Measurements from ENCODE around the gene TFDP2. TPM values are rescaled to one million over a fixed set of nuclear protein-coding genes. Genes with fewer than 3 reads are reported as not detected.
A peak's percentile ranks its signal among the peaks of the same experiment; 100 is the strongest.

TFDP2 gene
- total and polyA plus RNA-seq, 9 of the 15 experiments (the other 6 are each of a cell fraction or from before 2014, with no cell fraction given) = 95.6 to 179 (median 126) TPM

DNA sequence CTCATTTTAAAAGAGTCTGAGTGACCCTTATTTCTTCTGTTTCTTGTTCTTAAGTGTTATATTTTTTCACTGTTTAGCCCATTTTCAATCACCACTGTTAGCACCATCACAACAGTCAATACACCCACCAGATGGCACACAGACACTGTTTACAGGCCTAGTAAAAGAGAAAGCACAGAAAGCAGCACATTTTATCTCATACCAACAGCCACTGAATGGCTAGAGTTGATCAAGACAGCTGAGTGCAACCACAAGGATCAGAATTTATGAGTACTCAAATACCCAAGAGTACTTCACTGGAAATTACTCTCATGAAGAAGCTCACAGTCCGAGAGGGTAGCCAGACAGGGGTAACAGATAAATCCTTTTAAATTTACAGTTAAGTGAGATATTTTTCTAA is 127.0 kb downstream of the TFDP2 start (continued):
- no peak for TF ChIP-seq E2F1 (CRISPR knock-in tag; IDR thresholded peaks at IDR 0.05)
- no peak for TF ChIP-seq RFX5 (IDR thresholded peaks at IDR 0.05; ENCODE audit: low read depth, low read length)
- TF ChIP-seq PHF8 (IDR thresholded peaks at IDR 0.05; ENCODE audit: borderline replicate concordance, low read length) = no peak
- no peak for TF ChIP-seq BRD4 (IDR thresholded peaks at IDR 0.05)
- TF ChIP-seq ZNF76 (CRISPR knock-in tag; IDR thresholded peaks at IDR 0.05; ENCODE audit: borderline replicate concordance) = no peak
- no peak for TF ChIP-seq MCM7 (IDR thresholded peaks at IDR 0.05)
- TF ChIP-seq, protein P1, sequence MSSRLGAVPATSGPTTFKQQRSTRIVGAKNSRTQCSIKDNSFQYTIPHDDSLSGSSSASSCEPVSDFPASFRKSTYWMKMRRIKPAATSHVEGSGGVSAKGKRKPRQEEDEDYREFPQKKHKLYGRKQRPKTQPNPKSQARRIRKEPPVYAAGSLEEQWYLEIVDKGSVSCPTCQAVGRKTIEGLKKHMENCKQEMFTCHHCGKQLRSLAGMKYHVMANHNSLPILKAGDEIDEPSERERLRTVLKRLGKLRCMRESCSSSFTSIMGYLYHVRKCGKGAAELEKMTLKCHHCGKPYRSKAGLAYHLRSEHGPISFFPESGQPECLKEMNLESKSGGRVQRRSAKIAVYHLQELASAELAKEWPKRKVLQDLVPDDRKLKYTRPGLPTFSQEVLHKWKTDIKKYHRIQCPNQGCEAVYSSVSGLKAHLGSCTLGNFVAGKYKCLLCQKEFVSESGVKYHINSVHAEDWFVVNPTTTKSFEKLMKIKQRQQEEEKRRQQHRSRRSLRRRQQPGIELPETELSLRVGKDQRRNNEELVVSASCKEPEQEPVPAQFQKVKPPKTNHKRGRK (tag; IDR thresholded peaks at IDR 0.05) = no peak
- TF ChIP-seq U2AF1 (optimal IDR thresholded peaks at IDR 0.05; ENCODE audit: low read depth, low read length) = no peak
- TF ChIP-seq ZNF79 (CRISPR knock-in tag; IDR thresholded peaks at IDR 0.05; ENCODE audit: low read depth) = no peak
- no peak for TF ChIP-seq STAT6 (CRISPR knock-in tag; IDR thresholded peaks at IDR 0.05)
- TF ChIP-seq, protein P2, sequence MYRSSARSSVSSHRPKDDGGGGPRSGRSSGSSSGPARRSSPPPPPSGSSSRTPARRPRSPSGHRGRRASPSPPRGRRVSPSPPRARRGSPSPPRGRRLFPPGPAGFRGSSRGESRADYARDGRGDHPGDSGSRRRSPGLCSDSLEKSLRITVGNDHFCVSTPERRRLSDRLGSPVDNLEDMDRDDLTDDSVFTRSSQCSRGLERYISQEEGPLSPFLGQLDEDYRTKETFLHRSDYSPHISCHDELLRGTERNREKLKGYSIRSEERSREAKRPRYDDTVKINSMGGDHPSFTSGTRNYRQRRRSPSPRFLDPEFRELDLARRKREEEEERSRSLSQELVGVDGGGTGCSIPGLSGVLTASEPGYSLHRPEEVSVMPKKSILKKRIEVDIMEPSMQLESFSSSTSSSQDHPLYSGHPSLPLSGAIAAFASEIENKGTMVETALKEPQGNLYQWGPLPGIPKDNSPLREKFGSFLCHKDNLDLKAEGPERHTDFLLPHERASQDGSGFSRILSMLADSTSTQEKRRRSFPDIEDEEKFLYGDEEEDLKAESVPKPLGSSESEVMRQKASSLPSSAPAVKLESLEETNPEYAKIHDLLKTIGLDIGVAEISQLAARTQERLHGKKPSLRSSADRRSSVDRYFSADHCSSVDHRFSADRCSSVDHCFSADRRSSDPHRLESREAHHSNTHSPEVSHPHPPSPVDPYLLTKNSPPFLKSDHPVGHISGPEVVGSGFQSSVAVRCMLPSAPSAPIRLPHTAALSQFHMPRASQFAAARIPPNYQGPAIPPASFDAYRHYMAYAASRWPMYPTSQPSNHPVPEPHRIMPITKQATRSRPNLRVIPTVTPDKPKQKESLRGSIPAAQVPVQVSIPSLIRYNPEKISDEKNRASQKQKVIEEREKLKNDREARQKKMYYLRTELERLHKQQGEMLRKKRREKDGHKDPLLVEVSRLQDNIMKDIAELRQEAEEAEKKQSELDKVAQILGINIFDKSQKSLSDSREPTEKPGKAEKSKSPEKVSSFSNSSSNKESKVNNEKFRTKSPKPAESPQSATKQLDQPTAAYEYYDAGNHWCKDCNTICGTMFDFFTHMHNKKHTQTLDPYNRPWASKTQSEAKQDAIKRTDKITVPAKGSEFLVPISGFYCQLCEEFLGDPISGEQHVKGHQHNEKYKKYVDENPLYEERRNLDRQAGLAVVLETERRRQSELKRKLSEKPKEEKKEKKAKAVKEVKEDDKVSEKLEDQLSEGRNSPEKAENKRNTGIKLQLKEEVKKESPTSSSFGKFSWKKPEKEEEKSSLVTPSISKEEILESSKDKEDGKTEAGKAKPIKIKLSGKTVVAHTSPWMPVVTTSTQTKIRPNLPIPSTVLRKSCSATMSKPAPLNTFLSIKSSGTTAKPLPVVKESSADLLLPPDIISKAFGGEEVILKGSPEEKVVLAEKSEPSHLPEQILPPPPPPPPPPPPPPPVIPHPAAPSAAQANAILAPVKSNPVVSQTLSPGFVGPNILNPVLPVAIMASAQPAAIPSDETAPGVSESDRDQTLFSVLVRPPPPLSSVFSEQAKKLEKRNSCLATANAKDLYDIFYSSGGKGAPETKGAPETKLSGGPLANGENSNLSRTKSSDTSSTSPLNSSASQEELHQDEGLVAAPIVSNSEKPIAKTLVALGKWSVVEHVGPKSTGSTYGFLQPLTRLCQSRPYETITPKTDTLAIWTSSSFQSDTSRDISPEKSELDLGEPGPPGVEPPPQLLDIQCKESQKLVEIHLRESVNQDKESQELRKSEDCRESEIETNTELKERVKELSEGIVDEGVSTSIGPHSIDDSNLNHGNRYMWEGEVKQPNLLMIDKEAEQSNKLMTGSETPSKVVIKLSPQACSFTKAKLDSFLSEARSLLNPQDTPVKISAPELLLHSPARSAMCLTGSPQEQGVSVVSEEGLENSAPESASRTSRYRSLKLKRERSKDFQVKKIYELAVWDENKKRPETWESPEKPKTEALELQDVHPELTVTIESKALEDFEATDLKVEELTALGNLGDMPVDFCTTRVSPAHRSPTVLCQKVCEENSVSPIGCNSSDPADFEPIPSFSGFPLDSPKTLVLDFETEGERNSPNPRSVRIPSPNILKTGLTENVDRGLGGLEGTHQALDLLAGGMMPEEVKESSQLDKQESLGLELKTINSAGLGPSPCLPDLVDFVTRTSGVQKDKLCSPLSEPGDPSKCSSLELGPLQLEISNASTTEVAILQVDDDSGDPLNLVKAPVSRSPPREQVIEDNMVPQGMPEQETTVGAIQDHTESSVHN (IDR thresholded peaks at IDR 0.05; ENCODE audit: borderline replicate concordance in 1 of 2, low read depth in 1 of 2) = peak in 1 of 2 experiments; percentile 51; a peak in 1 of 4 replicates
- no peak for TF ChIP-seq NR2C2 (CRISPR knock-in tag; IDR thresholded peaks at IDR 0.05)
- no peak for TF ChIP-seq NR2C2 (tag; IDR thresholded peaks at IDR 0.05)
- TF ChIP-seq CBX3 (IDR thresholded peaks at IDR 0.05; ENCODE audit: borderline replicate concordance in 1 of 2, low read length in 2 of 2) = peak in 1 of 2 experiments; percentile 83; a peak in 2 of 3 replicates
- no peak; the same call in 1 of the 2 replicates for TF ChIP-seq ETV1 (tag; conservative IDR thresholded peaks at IDR 0.05; ENCODE audit: low read depth)

Data from K562 (cell line).